CD4-positive, alpha-beta T cell treated with Interleukin-12 subunit alpha and Interleukin-12 subunit beta, for 1 hour (primary cell): ENCODE data around the gene HEXIM1.
A peak's percentile ranks its signal among the peaks of the same experiment; 100 is the strongest.
"Not testable (repeated sequence)": the region's sequence is repeated elsewhere in the genome, so short reads cannot be mapped to it uniquely, and the experiment has no call there.

Experiments
- DNase-seq: peaks from one replicate; pipeline ENCODE4 v3.0.0-alpha.2; 2020

HEXIM1 gene

DNA sequence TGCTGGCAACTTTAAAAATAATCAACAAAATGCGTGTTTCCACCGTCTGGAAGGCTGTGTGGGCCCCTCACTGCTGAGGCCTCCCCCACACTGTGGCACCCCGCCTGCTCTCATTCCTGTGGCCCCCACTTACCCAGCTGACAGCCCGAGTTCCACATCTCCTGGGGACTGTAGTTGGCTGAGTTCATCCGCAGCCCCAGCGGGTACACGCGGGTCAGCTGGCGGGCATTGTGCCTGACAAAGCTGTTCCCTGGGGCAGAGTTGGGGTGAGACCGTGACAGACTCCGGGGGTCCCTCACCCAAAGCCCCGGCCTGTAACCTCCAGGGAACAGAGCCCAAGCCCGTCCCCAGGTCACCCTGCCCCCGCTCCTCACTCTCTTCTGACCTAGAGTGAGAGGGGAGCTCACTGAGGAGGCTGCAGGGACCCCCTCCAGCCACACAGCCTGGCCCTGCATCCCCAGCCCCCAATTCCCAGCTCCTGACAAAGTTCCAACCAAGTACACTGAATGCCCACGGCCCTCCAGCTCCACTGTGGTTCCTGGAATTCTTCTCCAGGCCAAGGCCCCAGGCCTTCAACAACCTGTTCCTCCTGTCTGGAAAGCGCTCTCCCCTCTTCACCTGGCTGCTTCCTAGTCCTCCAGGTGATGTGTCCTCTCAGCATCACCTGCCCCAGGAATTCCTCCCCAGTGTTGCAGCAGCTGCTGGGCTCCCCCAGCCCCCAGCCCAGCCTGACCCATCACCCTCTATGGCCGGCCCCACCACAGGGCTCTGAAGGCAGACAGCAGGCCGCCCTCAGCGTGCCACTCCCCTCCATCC, 34.0 kb upstream of the HEXIM1 start:
- DNase-seq = no peak

DNA sequence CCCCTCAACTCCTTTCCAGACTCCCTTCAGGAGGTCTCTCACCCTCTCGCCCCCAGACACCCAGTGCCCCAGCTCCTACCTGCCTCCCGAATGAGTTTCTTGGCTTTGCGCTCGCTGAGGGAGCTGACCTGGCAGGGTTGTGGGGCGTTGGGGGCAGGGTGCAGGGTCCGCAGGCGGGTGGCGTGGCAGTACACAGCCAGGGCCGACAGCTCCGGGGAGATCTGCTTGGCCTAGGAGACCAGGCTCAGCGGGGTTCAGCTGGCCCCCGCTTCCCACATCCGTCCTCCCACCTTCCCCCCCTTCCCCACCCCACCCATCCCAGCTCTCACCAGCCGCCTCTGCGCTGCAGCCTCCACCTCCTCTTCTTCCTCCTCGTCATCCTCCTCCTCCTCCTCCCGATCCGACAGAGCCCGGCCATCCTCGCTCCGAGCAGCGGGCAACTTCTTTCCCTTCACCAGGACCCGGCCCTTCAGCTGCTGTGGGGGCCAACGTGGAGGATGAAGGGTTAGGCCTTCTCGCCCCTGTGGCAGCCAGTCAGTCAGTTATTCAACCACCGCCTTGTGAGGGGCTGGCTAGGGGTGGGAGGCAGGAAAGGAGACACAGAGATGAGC, 33.2 kb upstream of the HEXIM1 start:
- no peak for DNase-seq

DNA sequence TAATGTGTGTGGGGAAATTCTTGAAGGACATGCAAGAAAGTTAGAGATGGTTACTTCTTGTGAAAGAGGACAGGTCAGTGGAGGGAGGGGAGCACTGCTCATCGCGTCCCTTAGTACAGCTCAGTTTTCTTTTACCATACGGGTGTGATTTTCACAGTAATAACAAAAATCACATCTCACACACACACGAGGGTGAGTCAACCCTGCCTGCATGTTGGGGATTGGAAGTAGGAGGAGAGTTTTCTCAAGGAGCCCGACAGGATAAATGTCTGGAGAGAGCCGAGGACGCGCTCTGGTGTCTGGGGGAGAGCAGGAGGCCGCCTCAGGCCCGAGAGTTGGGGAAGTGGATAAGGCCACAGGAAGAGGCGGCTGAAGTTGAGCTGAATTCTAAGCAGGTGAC, 32.4 kb upstream of the HEXIM1 start:
- DNase-seq = no peak

DNA sequence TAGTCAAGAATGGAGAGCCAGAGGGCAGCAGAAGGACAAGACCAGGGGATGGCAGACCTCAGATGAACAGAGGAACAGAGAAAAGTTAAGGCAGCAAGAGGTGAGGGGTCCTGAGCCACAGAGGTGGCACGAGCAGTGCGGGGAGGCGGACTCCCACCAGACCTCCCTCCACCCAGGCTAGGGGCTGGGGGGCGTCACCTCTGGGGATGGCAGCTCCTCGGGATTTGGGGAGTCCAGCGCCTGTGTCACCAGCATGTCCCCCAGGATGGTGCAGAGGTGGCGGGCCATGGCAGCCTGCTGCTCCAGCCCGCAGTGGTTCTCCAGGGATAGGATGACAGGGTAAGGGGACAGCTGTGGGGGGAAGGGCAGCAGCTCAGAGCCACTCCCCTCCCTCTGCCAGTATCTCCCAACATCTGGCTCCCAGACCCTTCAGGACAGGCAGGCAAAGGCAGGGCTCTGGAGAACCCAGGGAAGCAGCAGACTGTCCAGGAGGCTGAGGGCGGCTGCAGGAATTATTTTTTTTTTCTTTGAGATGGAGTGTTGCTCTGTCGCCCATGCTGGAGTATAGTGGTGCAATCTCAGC, 31.8 kb upstream of the HEXIM1 start:
- no peak for DNase-seq

DNA sequence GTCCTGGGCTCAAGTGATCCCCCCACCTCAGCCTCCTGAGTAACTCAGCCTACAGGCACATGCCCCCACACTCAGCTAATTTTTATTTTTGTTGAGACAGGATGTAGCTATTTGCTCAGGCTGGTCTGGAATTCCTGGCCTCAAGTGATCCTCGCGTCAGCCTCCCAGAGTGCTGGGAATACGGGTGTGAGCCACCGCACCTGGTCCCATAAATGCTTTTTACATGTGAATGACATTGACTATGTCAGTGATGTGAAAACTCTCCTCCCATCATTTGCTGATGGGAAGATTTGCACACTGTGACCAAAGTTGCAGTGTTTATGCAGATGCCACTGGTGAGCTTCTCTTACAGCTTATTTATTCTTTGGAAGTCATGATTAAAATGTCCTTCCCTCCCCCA, 30.9 kb upstream of the HEXIM1 start:
- no peak for DNase-seq

DNA sequence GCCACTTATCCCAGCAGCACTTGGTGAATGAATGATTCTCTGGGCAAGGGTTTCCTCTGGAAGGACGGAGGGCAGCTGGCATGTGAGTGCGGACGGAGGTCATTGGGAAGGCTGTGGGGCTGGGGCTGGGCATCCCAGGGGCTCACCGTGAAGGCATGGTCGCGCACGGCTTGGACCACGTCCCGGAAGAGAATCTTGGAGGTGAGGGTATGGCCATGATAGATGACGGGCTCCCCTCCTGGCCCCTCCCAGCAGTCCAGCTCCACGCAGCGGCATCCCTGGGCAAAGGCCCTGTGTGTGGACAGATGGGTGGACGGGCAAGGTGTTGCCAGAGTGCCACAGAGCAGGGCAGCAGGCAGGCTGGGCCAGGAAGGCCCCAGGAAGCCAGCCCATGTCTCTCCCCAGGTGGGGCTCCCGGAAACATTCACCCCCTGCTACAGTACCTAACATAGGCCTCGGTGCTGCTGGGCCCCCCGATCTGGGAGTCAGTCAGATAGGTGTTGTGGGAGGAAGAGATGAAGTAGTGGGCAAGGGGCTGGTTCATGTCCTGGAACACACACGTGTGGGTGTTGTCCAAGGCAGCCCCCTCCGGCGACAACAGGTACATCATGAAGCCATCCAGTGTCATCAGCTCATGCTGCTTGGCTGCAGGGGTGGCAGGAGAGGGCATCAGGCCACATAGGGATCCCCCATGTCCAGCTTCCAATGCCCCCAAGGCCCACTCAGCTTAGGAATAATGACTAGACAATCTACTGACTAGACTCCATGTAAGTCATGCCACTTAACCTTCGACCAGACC, 30.2 kb upstream of the HEXIM1 start:
- no peak for DNase-seq

DNA sequence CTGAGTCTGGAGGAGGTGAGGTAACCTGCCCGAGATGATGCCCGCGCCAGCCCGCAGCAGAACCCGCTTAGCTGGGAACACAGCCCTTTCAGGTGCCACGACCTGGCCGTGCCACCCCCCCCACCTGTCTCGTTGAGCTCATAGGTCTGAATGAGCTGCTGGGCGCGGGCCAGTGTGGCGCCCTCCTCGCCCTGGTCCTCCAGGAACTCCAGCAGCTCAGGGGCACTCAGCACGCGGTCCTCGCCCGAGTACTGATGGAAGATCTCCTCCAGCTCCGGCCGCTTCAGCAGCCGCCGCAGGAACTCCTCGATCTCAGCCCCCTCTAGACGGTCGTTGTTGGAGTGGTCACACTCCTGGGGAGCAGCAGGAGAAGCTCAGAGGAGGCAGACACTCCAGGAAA, 29.6 kb upstream of the HEXIM1 start:
- no peak for DNase-seq

DNA sequence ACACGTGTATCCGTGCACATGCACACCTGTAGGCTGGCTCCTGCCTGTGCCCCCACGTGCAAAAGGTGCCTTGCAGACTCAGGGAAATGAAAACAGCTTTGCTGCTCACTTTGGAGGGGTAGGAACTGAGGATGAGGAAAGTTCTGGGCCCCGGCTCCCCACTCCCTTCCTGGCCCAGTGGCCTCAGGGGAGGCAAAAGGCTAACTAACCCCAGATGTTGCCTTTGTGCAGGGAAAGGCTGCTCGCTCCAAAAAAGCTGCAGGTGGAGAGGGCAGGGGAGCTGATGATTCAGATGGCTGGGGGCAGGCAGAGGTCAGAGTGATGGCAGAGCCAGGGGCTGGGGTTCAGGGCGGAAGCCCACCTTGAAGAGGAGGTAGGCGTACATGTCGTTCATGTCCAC, 28.3 kb upstream of the HEXIM1 start:
- DNase-seq = no peak

DNA sequence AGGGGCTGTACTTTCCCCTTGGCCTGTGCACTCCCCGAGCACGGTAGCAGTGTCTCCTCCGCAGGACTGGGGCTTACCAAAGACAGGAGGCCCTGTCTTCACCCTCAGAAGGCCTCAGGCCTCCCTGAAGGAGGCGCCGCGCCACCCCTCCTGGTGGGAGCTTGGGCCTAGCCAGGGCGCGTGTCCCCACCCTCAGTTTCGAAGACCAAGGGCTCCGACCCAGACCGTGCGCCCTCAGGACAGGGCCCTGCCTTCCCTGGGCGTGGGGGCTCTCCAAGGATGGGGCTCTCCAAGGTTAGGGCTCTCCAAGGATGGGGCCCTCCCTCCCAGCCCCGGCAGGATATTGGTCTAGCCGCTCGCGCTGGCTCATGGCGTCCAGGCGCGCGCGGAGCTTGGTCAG, 27.7 kb upstream of the HEXIM1 start:
- no peak for DNase-seq

DNA sequence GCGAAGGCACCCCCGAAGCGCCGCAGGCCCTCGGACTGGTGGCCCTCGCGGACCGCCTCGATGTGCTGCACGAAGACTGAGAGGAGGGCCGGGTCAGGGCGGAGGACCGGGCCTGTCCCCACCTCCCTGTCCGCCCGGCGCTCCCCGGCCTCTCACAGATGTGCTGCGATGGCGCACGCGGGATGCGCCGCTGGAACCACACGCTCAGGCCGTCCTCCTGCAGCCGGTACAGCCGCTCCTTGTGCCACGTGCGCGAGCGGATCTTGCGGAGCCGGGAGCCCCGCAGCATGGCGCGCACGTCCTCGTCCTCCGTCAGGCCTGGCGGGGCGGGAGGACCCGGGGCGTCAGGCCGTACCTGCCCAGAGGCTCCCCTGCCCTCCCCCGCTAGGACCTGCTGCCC, 27.2 kb upstream of the HEXIM1 start:
- no peak for DNase-seq

DNA sequence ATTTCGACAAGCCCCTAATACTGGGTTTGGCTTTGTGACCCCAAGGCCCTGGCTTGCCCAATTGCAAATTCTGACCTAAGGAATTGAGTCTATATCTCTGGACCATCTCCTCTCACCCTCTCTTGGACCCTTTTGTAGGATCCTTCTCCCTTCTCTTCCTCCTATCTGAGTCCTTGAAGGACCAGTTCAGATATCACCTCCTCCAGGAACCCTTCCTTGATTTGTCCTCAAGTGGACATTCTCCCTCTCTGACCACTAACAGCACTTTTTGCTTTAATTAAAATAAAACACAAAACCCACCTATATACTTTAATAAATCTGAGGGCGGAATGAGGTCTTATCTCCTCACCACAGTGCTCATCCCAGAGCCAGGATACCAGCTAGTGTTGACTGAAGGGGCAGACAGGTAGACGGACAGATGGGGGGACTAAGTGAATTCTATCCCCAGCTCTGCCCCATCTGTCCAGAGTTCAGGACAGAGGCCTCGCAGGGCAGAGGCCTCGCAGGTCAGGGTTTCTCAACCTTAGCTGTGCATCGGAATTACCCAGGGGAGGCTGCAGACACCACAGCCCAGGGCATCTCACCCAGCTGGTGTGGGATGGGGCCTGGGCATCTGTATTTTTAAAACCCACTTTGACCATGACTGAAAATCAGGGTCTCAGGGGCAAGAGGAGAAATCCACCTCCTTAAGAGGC, 25.1 kb upstream of the HEXIM1 start:
- no peak for DNase-seq

DNA sequence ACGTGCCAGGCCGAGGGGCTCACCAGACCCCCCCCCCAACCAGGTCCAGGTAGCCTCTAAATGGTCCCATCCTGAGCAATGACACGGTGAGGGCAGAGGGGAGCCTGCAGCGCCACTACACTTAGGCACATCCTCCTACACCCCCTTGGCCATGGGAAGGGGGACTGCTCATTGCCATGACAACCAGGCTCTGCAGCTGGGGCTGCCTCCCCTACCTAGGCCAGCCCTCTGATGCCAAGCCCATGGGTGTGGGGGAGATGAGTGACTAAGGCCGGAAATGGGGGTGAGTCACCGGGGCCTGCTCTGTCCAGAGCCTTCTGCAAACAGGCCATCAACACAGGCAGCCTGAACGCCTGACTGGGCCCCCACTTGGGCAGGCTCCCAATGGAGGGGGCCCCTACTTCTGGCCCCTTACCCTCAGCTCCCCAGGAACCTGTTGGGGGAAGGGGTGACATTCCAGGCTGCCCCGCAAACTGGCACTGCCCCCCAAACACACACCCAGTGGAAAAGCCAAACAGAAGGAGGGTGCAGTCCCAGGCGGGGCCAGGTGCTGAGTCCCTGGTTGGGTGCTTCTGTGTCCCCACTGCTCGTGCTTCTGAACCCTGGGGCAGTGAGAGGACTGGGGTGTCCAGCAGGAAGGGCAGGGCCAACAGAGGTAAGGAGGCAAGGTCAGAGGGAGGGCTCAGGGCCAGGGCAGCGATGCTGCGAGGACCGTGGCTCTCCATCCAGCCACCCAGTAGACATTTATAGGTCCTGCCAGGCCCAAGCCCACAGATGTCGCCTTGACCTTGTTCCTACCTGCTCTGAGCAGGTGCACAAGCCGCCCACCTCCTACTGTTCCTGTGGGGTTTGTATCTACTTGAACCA, 24.1 kb upstream of the HEXIM1 start:
- DNase-seq = peak; percentile 26

DNA sequence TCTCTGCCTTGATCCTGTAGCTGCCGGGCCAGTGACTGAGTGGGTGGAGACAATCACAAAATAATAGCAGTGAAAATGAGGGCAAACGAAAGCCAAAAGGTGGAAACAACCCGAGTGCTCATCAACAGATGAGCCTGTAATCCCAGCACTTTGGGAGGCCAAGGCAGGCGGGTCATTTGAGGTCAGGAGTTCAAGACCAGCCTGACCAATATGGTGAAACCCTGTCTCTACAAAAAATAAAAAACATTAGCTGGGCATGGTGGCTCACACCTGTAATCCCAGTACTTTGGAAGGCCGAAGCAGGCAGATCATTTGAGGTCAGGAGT, 23.5 kb upstream of the HEXIM1 start:
- not testable (repeated sequence) for DNase-seq

DNA sequence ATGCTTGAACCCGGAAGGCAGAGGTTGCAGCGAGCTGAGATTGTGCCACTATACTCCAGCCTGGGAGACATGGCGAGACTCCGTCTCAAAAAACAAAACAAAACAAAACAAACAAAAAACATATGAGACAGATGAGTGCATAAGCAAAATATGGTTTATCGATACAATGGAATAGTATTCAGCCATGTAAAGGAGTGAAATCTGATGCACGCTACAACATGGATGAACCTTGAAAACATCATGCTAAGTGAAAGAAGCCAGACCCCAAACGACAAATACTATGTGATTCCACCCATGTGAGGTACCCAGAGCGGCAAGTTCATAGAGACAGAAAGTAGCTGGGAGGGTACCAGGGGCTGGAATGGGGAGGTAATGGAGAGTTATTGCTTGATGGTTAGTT, 22.8 kb upstream of the HEXIM1 start:
- no peak for DNase-seq

DNA sequence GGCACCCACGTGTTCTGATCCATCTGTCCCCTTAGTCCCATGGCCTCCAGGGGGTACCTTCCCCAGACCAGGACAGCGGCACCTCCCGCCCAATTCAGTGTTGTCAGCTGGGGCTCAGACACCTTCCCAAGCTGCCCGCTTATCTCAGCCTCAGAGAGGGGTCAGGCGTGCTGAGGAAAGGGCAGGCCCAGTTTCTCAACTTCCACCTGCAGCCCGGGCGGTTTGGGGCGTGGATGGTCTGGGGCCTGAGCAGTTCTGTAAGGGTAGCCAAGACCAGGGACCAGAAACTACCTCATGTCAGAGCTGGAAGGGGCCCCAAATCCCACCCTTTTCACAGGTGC, 21.1 kb upstream of the HEXIM1 start:
- DNase-seq = no peak

DNA sequence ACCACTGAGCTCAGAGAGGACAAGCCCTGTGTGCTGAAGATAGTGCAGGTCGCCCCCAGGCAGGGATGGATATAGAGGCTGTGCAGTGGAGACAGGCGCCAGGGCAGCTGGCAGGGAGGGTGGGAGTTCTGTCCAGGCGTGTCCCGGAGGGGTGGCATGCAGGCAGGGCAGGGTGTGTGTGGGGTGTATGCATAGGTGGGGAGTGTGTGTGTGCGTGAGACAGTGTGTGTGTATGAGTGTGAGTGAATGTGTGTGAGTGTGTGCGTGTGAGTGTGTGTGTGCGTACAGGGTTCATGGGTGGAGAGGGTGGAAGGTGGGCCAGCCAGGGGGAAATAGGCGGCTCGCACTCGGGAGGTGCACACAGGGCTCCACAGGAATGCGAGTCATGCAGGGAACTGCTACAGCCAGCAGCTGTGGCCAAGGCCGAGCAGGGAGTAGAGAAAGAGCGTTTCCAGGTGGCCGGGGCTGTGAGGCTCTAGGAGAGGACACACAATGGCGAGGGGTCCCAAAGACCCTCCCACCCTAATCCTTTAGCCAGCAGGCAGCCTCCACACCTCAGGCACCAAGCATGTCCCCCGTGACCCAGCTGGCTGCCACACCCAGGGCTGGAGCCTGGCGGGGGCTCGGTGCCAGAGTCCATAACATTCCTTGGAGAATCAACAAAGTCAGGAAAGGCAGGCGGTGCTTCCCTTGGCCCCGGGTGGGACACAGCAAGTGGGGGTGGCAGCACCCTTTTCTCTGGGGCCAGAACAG, 20.6 kb upstream of the HEXIM1 start:
- DNase-seq = no peak

DNA sequence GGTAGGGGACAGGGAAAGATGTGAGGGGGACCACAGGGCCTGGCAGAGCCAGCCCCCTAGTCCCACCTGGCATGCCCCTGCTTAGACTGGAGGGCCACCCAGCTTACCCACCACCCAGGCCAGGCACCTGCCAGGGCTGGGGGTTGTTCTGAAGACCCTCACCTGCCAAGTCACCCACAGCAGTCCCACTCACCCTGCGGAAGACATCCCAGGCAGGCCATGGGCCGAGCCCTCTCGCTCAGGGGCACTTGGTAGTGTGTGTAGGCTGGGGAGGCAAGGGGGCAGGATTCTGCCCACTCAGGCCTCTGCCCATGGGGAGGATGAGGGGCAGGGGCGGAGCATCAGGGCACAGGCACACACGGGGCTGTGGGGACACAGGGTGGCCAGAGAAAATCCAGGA, 19.9 kb upstream of the HEXIM1 start:
- no peak for DNase-seq

DNA sequence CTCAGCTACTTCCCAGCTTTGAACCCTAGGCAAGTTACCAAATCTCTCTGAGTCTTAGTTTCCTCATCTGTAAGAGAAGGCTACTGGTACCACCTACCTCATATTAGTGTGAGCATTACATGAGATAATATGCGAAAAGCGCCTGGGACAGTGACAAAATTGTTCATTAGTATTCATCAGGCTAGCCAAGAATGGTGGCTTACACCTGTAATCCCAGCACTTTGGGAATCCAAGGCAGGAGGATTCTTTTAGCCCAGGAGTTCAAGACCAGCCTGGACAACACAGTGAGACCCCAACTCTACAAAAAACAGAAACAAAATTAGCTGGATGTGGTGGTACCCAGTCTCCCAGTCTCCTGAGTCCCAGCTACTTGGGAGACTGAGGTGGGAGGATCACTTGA, 19.3 kb upstream of the HEXIM1 start:
- DNase-seq = no peak

DNA sequence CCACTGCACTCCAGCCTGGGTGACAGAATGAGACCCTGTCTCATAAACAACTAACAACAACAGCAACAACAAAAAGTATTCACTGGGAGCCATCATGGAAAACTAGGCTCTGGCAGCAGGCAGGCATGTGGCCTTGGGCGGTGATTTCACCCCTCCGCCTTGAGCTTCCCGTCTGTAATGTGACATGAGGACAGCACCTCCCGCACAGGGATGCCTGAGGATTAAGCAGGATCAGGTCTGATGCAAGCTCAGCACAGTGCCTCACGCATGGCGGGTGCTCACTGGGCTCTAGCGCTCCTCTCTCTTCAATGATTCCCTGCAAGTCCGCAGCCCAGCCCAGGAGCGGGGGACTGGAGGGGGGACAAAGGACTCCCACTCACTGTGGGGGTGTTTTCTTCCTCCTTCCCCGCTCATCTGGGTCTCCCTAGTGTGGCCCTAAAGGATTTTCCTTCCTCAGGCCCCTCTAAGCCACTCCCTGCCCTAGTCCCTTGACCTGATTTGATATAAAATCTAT, 18.8 kb upstream of the HEXIM1 start:
- DNase-seq = no peak

DNA sequence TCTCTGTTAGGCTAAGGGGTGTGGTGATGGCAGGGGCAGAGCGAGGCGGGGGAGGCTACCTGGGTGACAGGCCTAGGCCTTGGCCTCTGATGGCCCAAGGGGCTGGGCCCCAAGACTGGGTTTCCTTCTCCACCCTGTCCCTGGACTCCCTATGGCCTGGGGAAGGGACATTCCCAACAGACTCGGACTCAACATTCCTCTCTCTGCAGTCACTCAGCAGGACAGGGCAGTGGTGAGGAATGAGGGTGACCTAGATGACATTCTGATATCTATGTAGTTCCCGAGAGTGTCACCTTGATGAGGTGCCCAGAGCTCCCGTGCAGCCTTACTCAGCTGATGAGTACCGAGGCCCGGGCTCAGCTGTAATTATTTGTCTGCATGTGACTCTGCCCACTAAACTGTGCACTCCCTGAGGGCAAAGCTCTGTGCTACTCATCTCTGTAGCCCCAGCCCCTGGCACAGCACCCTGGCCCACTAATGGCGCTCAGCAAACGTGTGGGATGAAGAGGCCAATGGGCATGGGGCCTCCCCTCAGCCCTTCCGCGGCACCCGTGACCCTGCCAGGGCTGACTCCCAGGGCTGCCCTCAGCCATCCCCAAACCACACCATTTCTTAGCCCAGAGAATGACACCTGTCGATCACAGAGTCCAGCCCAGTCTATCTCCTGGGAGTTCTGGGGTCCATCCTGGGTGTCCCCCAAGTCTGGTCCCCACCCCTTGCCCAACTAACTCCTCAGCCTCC, 18.2 kb upstream of the HEXIM1 start:
- DNase-seq = no peak
